ENCODE data around the gene BCDIN3D. TPM values are rescaled to one million over a fixed set of nuclear protein-coding genes. Genes with fewer than 3 reads are reported as not detected.

The BCDIN3D gene
- total RNA-seq, 1 experiment from 2014 or later: 4.8 TPM

DNA sequence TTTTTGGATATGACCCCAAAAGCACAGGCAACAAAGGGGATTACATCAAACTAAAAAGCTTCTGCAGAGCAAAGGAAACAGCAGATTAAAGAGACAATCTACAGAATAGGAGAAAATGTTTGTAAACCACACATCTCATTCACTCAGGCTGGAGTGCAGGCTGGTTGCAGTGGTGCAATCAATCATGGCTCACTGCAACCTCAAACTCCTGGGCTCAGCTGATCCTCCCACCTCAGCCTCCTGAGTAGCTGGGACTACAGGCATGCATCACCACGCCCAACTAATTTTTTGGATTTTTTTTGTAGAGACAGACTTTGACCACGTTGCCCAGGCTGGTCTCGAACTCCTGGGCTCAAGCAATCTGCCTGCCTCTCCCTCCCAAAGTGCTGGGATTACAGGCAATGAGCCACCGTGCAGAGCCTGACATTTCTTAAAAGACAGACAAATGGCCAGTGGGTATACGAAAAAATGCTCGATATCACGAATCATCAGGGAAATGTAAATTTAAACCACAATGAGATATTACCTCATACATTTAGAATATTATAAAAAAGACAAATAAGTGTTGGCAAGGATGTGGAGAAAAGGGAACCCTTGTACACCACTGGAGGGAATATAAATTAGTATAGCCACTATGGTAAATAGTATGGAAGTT is 24.5 kb downstream of the BCDIN3D start:
- ChIA-PET POLR2A (no interaction called here), CTCF (no interaction called here)
- no TSS peak for BruUV-seq (replicated peaks)
- Histone ChIP-seq H3K4me1 (ENCODE audit: control insufficient read depth, insufficient read depth, low read length) (no peaks in the 10 kb centered on the region), H3K27ac (ENCODE audit: low read length) (no peak overlapping the region), H3K27me3 (ENCODE audit: control insufficient read depth, insufficient read depth, low read length) (no peaks in the 10 kb centered on the region), H3K36me3 (ENCODE audit: control insufficient read depth, insufficient read depth, low read length) (no peaks in the 10 kb centered on the region), H3K4me3 (ENCODE audit: low read depth in 2 of 2, low read length in 2 of 2) (no peak overlapping the region), H3K9me3 (ENCODE audit: control insufficient read depth, insufficient read depth, low read depth, low read length) (no peaks in the 10 kb centered on the region)
- in situ Hi-C loops (cut with HindIII; ENCODE audit: low pct_unique_long_range_greater_than_20kb, low sequenced_read_pairs) (no loop called here), intact Hi-C loops (cut with micrococcal nuclease; ENCODE audit: unreplicated experiment) (no loop called here)
- TF ChIP-seq TCF7L2 (IDR thresholded peaks at IDR 0.05; ENCODE audit: low read depth, low read length): no peak
- TF ChIP-seq, protein P1, sequence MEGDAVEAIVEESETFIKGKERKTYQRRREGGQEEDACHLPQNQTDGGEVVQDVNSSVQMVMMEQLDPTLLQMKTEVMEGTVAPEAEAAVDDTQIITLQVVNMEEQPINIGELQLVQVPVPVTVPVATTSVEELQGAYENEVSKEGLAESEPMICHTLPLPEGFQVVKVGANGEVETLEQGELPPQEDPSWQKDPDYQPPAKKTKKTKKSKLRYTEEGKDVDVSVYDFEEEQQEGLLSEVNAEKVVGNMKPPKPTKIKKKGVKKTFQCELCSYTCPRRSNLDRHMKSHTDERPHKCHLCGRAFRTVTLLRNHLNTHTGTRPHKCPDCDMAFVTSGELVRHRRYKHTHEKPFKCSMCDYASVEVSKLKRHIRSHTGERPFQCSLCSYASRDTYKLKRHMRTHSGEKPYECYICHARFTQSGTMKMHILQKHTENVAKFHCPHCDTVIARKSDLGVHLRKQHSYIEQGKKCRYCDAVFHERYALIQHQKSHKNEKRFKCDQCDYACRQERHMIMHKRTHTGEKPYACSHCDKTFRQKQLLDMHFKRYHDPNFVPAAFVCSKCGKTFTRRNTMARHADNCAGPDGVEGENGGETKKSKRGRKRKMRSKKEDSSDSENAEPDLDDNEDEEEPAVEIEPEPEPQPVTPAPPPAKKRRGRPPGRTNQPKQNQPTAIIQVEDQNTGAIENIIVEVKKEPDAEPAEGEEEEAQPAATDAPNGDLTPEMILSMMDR (IDR thresholded peaks at IDR 0.05): no peak
- TF ChIP-seq, protein P2, sequence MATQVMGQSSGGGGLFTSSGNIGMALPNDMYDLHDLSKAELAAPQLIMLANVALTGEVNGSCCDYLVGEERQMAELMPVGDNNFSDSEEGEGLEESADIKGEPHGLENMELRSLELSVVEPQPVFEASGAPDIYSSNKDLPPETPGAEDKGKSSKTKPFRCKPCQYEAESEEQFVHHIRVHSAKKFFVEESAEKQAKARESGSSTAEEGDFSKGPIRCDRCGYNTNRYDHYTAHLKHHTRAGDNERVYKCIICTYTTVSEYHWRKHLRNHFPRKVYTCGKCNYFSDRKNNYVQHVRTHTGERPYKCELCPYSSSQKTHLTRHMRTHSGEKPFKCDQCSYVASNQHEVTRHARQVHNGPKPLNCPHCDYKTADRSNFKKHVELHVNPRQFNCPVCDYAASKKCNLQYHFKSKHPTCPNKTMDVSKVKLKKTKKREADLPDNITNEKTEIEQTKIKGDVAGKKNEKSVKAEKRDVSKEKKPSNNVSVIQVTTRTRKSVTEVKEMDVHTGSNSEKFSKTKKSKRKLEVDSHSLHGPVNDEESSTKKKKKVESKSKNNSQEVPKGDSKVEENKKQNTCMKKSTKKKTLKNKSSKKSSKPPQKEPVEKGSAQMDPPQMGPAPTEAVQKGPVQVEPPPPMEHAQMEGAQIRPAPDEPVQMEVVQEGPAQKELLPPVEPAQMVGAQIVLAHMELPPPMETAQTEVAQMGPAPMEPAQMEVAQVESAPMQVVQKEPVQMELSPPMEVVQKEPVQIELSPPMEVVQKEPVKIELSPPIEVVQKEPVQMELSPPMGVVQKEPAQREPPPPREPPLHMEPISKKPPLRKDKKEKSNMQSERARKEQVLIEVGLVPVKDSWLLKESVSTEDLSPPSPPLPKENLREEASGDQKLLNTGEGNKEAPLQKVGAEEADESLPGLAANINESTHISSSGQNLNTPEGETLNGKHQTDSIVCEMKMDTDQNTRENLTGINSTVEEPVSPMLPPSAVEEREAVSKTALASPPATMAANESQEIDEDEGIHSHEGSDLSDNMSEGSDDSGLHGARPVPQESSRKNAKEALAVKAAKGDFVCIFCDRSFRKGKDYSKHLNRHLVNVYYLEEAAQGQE (IDR thresholded peaks at IDR 0.05; ENCODE audit: insufficient read depth in 1 of 2, low read depth in 2 of 2, low read length in 1 of 2): no peak
- no peak for TF ChIP-seq POLR2AphosphoS5 (IDR thresholded peaks at IDR 0.05; ENCODE audit: low read depth, low read length)
- DNase-seq (ENCODE audit: low read depth, low spot score) (no peak), ATAC-seq (no peak)

DNA sequence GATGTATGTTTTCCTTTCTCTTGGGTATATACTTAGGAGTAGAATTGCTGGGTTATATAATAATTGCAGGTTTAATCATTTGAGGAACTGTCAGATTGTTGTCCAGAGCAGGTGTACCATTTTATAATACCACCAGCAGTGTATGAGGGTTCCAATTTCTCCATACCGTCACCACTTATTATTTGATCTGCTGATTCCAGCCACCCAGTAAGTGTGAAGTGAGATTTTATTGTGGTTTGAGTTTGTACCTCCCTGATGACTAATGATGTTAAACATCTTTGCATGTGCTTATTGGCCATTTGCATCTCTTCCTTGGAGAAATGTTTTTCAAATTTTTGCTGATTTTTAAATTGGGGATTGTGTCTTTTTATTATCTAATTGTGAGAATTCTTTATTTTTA is 29.8 kb downstream of the BCDIN3D start:
- intact Hi-C loops (cut with micrococcal nuclease; ENCODE audit: unreplicated experiment) (no loop called here), in situ Hi-C loops (cut with HindIII; ENCODE audit: low pct_unique_long_range_greater_than_20kb, low sequenced_read_pairs) (no loop called here)
- no peak for ATAC-seq
- Histone ChIP-seq H3K27me3 (ENCODE audit: control insufficient read depth, insufficient read depth, low read length) (no peaks in the 10 kb centered on the region), H3K27ac (ENCODE audit: low read length) (no peak overlapping the region), H3K4me3 (ENCODE audit: low read depth in 2 of 2, low read length in 2 of 2) (no peak overlapping the region), H3K9me3 (ENCODE audit: control insufficient read depth, insufficient read depth, low read depth, low read length) (no peaks in the 10 kb centered on the region), H3K36me3 (ENCODE audit: control insufficient read depth, insufficient read depth, low read length) (no peaks in the 10 kb centered on the region), H3K4me1 (ENCODE audit: control insufficient read depth, insufficient read depth, low read length) (no peaks in the 10 kb centered on the region)
- no TSS peak for BruUV-seq (replicated peaks)
- POLR2A ChIA-PET: no interaction called here
- CTCF ChIA-PET: no interaction called here
- no peak for DNase-seq (ENCODE audit: low read depth, low spot score)
- TF ChIP-seq, protein P2 (IDR thresholded peaks at IDR 0.05; ENCODE audit: insufficient read depth in 1 of 2, low read depth in 2 of 2, low read length in 1 of 2): no peak
- no peak for TF ChIP-seq TCF7L2 (IDR thresholded peaks at IDR 0.05; ENCODE audit: low read depth, low read length)
- no peak for TF ChIP-seq SIN3A (IDR thresholded peaks at IDR 0.05; ENCODE audit: borderline replicate concordance, insufficient read depth, low read depth, low read length)
- no peak for TF ChIP-seq POLR2AphosphoS5 (IDR thresholded peaks at IDR 0.05; ENCODE audit: low read depth, low read length)
- TF ChIP-seq, protein P1 (IDR thresholded peaks at IDR 0.05): no peak

Data from Panc1 (cell line).